HG02870 (cell line): ENCODE measurements around the gene CTSE.

ENCODE experiments used
- ATAC-seq: cut with Tn5 transposase; IDR thresholded peaks from one replicate; pipeline ENCODE4 v1.9.1; 2021; ENCODE audit warnings: mild to moderate bottlenecking, moderate library complexity; ENCODE audit not compliant: unreplicated experiment

CTSE gene

GRCh38 chr1:205994346-205994745, 29.3 kb downstream of the CTSE start:
- no peak for ATAC-seq

GRCh38 chr1:205993068-205993467, 30.6 kb downstream of the CTSE start:
- no peak for ATAC-seq

GRCh38 chr1:205992218-205992882, 31.3 kb downstream of the CTSE start:
- no peak for ATAC-seq

GRCh38 chr1:205991237-205991636, 32.5 kb downstream of the CTSE start:
- ATAC-seq: no peak

GRCh38 chr1:205990226-205990625, 33.5 kb downstream of the CTSE start:
- no peak for ATAC-seq

GRCh38 chr1:205989786-205990185, 33.9 kb downstream of the CTSE start:
- ATAC-seq: no peak

GRCh38 chr1:205988585-205988995, 35.1 kb downstream of the CTSE start:
- no peak for ATAC-seq

GRCh38 chr1:205986861-205987260, 36.8 kb downstream of the CTSE start:
- no peak for ATAC-seq

GRCh38 chr1:205986292-205986691, 37.4 kb downstream of the CTSE start:
- ATAC-seq: no peak

- no peak for ATAC-seq
These were observed 38.2 kb downstream of the CTSE start for GRCh38 chr1:205985330-205986005.

GRCh38 chr1:205983925-205984725, 39.6 kb downstream of the CTSE start:
- ATAC-seq: no peak

GRCh38 chr1:205981257-205981656, 42.4 kb downstream of the CTSE start:
- no peak for ATAC-seq

GRCh38 chr1:205980237-205980870, 43.3 kb downstream of the CTSE start:
- ATAC-seq: no peak

GRCh38 chr1:205979301-205979700, 44.4 kb downstream of the CTSE start:
- ATAC-seq: no peak

- ATAC-seq: no peak
These were observed 45.0 kb downstream of the CTSE start for GRCh38 chr1:205978676-205979075.

GRCh38 chr1:205977402-205978014, 46.2 kb downstream of the CTSE start:
- no peak for ATAC-seq

- ATAC-seq: no peak
These were observed 46.8 kb downstream of the CTSE start for GRCh38 chr1:205976708-205977401.

- ATAC-seq: no peak
These were observed 47.7 kb downstream of the CTSE start for GRCh38 chr1:205976036-205976435.

- no peak for ATAC-seq
These were observed 48.2 kb downstream of the CTSE start for GRCh38 chr1:205975387-205975998.

- ATAC-seq: no peak
These were observed 49.0 kb downstream of the CTSE start for GRCh38 chr1:205974712-205975111.
